CD4-positive, CD25-positive, alpha-beta regulatory T cell (primary cell): ENCODE data around the gene RNASE11. TPM values are rescaled to one million over a fixed set of nuclear protein-coding genes. Genes with fewer than 3 reads are reported as not detected.

ENCODE experiments used
- polyA plus RNA-seq, 4 donors: library from polyadenylated mRNA; unstranded; fragments of 300-500 nt; fragmentation: Illumina TruSeq; gene quantifications; one replicate each; pipeline ENCODE4 v1.2.3, GENCODE V29; 2021
- total RNA-seq: library from RNA; stranded (reverse); gene quantifications from one replicate; pipeline ENCODE4 v1.2.3, GENCODE V29; 2022

Gene RNASE11
- total and polyA plus RNA-seq, 5 donors from 2014 or later: not detected

Other genes with a start within 250 kb of the RNASE11 start
- gene PARP2, start 244.4 kb downstream of the RNASE11 start, total RNA-seq: 18.5 TPM
- gene PARP2, start 244.4 kb downstream of the RNASE11 start, polyA plus RNA-seq: 10 to 100 TPM in 1 of 4 donors, 1 to 10 TPM in 3; 5.2 to 10.3 (median 9.4) TPM
- 63.8 TPM for gene TEP1, start 174.5 kb downstream of the RNASE11 start, total RNA-seq
- gene TEP1, start 174.5 kb downstream of the RNASE11 start, polyA plus RNA-seq: 1 to 10 TPM; 2.8 to 7.1 (median 5.3) TPM
- gene KLHL33, start 151.8 kb downstream of the RNASE11 start, total RNA-seq: 0.72 TPM
- not detected for gene KLHL33, start 151.8 kb downstream of the RNASE11 start, polyA plus RNA-seq
- gene OSGEP, start 133.2 kb downstream of the RNASE11 start, total RNA-seq: 40.8 TPM
- gene OSGEP, start 133.2 kb downstream of the RNASE11 start, polyA plus RNA-seq: 10 to 100 TPM; 27.3 to 34.2 (median 32.9) TPM
- 72.6 TPM for gene APEX1, start 132.8 kb downstream of the RNASE11 start, total RNA-seq
- gene APEX1, start 132.8 kb downstream of the RNASE11 start, polyA plus RNA-seq: 100 to 1,000 TPM in 2 of 4 donors, 10 to 100 TPM in 2; 81.8 to 121 (median 101) TPM
- gene PIP4P1, start 126.6 kb downstream of the RNASE11 start, total RNA-seq: 65.6 TPM
- gene PIP4P1, start 126.6 kb downstream of the RNASE11 start, polyA plus RNA-seq: 10 to 100 TPM; 24.7 to 38.3 (median 30.4) TPM
- 33.4 TPM for gene PNP, start 118.6 kb downstream of the RNASE11 start, total RNA-seq
- 10 to 100 TPM; 28.8 to 42.5 (median 40.3) TPM for gene PNP, start 118.6 kb downstream of the RNASE11 start, polyA plus RNA-seq
- not detected for gene RNASE10, start 82.5 kb downstream of the RNASE11 start, total RNA-seq
- gene RNASE10, start 82.5 kb downstream of the RNASE11 start, polyA plus RNA-seq: under 1 TPM in 1 of 4 donors, not detected in 3; 0.33 TPM
- not detected for gene RNASE9, start 27.0 kb downstream of the RNASE11 start, total RNA-seq
- not detected for gene RNASE9, start 27.0 kb downstream of the RNASE11 start, polyA plus RNA-seq
- gene RNASE12, start 3.4 kb upstream of the RNASE11 start, total RNA-seq: not detected
- gene RNASE12, start 3.4 kb upstream of the RNASE11 start, polyA plus RNA-seq: not detected
- not detected for gene OR6S1, start 53.7 kb upstream of the RNASE11 start, total RNA-seq
- not detected for gene OR6S1, start 53.7 kb upstream of the RNASE11 start, polyA plus RNA-seq
- gene RNASE4, start 96.6 kb upstream of the RNASE11 start, total RNA-seq: 0.17 TPM
- gene RNASE4, start 96.6 kb upstream of the RNASE11 start, polyA plus RNA-seq: 1 to 10 TPM in 3 of 4 donors, under 1 TPM in 1; 0.75 to 4.1 (median 2.9) TPM
- gene ANG, start 100.8 kb upstream of the RNASE11 start, total RNA-seq: 0.62 TPM
- 1 to 10 TPM in 2 of 4 donors, under 1 TPM in 2; 0.59 to 2.3 (median 1.1) TPM for gene ANG, start 100.8 kb upstream of the RNASE11 start, polyA plus RNA-seq
- not detected for gene EDDM3A, start 157.9 kb upstream of the RNASE11 start, total RNA-seq
- gene EDDM3A, start 157.9 kb upstream of the RNASE11 start, polyA plus RNA-seq: not detected
- gene EDDM3B, start 180.4 kb upstream of the RNASE11 start, total RNA-seq: not detected
- gene EDDM3B, start 180.4 kb upstream of the RNASE11 start, polyA plus RNA-seq: not detected
- gene RNASE6, start 193.3 kb upstream of the RNASE11 start, total RNA-seq: 1.3 TPM
- 1 to 10 TPM in 2 of 4 donors, under 1 TPM in 2; 0.24 to 6.3 (median 0.95) TPM for gene RNASE6, start 193.3 kb upstream of the RNASE11 start, polyA plus RNA-seq
- gene RNASE1, start 214.8 kb upstream of the RNASE11 start, total RNA-seq: not detected
- not detected for gene RNASE1, start 214.8 kb upstream of the RNASE11 start, polyA plus RNA-seq